ENCODE data around the gene RANBP1. TPM values are rescaled to one million over a fixed set of nuclear protein-coding genes. Genes with fewer than 3 reads are reported as not detected.

Gene RANBP1
- total and polyA plus RNA-seq, 9 of the 15 experiments (the other 6 are each of a cell fraction or from before 2014, with no cell fraction given): 162 to 2,891 (median 1,289) TPM

DNA sequence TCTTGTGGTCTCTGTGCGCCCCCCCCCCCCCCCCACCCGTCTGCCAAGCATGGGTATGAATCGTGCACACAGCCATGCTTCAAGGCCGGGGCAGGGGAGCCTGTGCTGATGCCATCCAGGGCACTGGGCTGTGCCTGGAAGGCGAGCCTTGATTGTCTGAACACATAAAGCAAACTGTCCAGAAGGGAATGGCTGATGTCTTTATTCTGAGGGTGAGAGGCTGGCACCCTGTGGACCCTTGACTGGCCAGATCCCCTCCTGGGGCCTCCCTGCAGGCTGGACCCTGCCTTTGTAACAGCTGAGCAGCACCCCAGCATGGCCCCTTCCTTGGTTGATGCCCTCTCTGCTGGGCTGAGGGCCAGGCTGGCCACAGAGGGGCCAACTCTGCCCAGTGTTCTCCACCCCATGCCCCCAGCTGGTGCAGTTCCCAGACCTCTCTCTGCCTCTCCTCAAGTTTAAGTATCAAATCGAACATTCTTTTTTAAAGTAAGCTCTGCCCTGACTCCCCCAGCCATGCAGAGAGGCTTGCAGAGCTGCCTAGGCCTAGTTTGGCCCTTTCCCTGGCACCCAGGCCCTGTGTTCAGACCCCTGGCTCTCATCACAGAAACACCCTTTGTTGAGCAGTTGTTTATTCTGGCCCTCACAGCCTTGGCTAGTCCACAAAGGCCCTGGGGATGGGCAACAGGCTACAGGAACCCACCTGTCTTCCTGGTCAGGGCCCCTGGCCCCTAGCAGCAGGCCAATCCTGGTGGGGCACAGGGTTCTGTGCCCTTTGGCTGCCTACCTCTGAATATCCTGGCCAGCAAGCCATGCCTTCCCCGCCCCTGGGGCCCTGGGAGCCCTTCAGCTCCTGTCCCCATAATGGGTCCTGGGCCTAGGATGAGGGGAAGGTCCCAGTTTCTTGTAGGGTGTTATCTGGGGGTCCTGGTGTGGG is 3.9 kb upstream of the RANBP1 start (continued):
- 0 out of 2 replicates have a peak, but pooled peaks have one; percentile 15 for TF ChIP-seq SMAD4 (CRISPR knock-in tag; conservative IDR thresholded peaks at IDR 0.05)
- TF ChIP-seq, protein P1, sequence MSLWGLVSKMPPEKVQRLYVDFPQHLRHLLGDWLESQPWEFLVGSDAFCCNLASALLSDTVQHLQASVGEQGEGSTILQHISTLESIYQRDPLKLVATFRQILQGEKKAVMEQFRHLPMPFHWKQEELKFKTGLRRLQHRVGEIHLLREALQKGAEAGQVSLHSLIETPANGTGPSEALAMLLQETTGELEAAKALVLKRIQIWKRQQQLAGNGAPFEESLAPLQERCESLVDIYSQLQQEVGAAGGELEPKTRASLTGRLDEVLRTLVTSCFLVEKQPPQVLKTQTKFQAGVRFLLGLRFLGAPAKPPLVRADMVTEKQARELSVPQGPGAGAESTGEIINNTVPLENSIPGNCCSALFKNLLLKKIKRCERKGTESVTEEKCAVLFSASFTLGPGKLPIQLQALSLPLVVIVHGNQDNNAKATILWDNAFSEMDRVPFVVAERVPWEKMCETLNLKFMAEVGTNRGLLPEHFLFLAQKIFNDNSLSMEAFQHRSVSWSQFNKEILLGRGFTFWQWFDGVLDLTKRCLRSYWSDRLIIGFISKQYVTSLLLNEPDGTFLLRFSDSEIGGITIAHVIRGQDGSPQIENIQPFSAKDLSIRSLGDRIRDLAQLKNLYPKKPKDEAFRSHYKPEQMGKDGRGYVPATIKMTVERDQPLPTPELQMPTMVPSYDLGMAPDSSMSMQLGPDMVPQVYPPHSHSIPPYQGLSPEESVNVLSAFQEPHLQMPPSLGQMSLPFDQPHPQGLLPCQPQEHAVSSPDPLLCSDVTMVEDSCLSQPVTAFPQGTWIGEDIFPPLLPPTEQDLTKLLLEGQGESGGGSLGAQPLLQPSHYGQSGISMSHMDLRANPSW (CRISPR knock-in tag; IDR thresholded peaks at IDR 0.05): 0 out of 2 replicates have a peak, but pooled peaks have one; percentile 40
- no peak for TF ChIP-seq ZC3H8 (IDR thresholded peaks at IDR 0.05)
- peak; percentile 18; the same call in 1 of the 2 replicates for TF ChIP-seq BHLHE40 (IDR thresholded peaks at IDR 0.05; ENCODE audit: low read length)
- peak; percentile 50; the same call in 1 of the 2 replicates for TF ChIP-seq ZNF695 (CRISPR knock-in tag; IDR thresholded peaks at IDR 0.05)
- TF ChIP-seq, protein P2, sequence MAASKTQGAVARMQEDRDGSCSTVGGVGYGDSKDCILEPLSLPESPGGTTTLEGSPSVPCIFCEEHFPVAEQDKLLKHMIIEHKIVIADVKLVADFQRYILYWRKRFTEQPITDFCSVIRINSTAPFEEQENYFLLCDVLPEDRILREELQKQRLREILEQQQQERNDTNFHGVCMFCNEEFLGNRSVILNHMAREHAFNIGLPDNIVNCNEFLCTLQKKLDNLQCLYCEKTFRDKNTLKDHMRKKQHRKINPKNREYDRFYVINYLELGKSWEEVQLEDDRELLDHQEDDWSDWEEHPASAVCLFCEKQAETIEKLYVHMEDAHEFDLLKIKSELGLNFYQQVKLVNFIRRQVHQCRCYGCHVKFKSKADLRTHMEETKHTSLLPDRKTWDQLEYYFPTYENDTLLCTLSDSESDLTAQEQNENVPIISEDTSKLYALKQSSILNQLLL (CRISPR knock-in tag; IDR thresholded peaks at IDR 0.05; ENCODE audit: borderline replicate concordance): peak; percentile 74; the same call in 1 of the 2 replicates
- peak; percentile 61; the same call in 1 of the 2 replicates for TF ChIP-seq PTBP1 (IDR thresholded peaks at IDR 0.05; ENCODE audit: low read depth, low read length)
- peak; percentile 18; the same call in 1 of the 2 replicates for TF ChIP-seq ZNF444 (CRISPR knock-in tag; IDR thresholded peaks at IDR 0.05)
- peak; percentile 44 for TF ChIP-seq CHD1 (IDR thresholded peaks at IDR 0.05; ENCODE audit: low read length)
- TF ChIP-seq SMAD3 (CRISPR knock-in tag; conservative IDR thresholded peaks at IDR 0.05): peak; percentile 78; the same call in 1 of the 2 replicates
- TF ChIP-seq HDAC6 (IDR thresholded peaks at IDR 0.05; ENCODE audit: low read depth, low read length): peak; percentile 63; the same call in 1 of the 2 replicates
- no peak; the same call in none of the 2 replicates for TF ChIP-seq ZBTB17 (CRISPR knock-in tag; IDR thresholded peaks at IDR 0.05)
- TF ChIP-seq JUNB (CRISPR knock-in tag; conservative IDR thresholded peaks at IDR 0.05): peak; percentile 25; the same call in 1 of the 2 replicates
- TF ChIP-seq HDAC1 (IDR thresholded peaks at IDR 0.05): no peak
- TF ChIP-seq HNRNPLL (IDR thresholded peaks at IDR 0.05; ENCODE audit: low read depth, low read length, poor library complexity, severe bottlenecking): peak; percentile 37
- TF ChIP-seq, protein P3, sequence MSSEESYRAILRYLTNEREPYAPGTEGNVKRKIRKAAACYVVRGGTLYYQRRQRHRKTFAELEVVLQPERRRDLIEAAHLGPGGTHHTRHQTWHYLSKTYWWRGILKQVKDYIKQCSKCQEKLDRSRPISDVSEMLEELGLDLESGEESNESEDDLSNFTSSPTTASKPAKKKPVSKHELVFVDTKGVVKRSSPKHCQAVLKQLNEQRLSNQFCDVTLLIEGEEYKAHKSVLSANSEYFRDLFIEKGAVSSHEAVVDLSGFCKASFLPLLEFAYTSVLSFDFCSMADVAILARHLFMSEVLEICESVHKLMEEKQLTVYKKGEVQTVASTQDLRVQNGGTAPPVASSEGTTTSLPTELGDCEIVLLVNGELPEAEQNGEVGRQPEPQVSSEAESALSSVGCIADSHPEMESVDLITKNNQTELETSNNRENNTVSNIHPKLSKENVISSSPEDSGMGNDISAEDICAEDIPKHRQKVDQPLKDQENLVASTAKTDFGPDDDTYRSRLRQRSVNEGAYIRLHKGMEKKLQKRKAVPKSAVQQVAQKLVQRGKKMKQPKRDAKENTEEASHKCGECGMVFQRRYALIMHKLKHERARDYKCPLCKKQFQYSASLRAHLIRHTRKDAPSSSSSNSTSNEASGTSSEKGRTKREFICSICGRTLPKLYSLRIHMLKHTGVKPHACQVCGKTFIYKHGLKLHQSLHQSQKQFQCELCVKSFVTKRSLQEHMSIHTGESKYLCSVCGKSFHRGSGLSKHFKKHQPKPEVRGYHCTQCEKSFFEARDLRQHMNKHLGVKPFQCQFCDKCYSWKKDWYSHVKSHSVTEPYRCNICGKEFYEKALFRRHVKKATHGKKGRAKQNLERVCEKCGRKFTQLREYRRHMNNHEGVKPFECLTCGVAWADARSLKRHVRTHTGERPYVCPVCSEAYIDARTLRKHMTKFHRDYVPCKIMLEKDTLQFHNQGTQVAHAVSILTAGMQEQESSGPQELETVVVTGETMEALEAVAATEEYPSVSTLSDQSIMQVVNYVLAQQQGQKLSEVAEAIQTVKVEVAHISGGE (CRISPR knock-in tag; IDR thresholded peaks at IDR 0.05): peak in 1 of 3 experiments; percentile 43; a peak in 1 of 6 replicates
- TF ChIP-seq SRF (CRISPR knock-in tag; IDR thresholded peaks at IDR 0.05): peak in 1 of 2 experiments; percentile 47; a peak in 1 of 4 replicates
- 0 out of 2 replicates have a peak, but pooled peaks have one; percentile 1 for TF ChIP-seq SMC3 (conservative IDR thresholded peaks at IDR 0.05; ENCODE audit: insufficient read depth, low read depth, low read length)

Measured in K562 (cell line).